Ectodermal cell (in vitro differentiated cells): Measurements from ENCODE around the gene TMEM91.
"Not testable (repeated sequence)": the region's sequence is repeated elsewhere in the genome, so short reads cannot be mapped to it uniquely, and the experiment has no call there.

Source experiments
- H3K27ac ChIP-seq: 2 replicates; pipeline ENCODE4 v1.7.0; 2013; ENCODE audit warnings: mild to moderate bottlenecking, low read depth, low read length; ENCODE audit not compliant: insufficient read depth, poor library complexity, severe bottlenecking
- H3K27me3 ChIP-seq: 2 replicates; pipeline ENCODE4 v1.7.0; 2013; ENCODE audit warnings: mild to moderate bottlenecking, low read length; ENCODE audit not compliant: insufficient read depth, control insufficient read depth, poor library complexity, severe bottlenecking
- H3K36me3 ChIP-seq: one replicate; pipeline ENCODE4 v1.7.0; 2013; ENCODE audit warnings: low read length; ENCODE audit not compliant: control insufficient read depth, insufficient read depth
- H3K4me1 ChIP-seq: one replicate; pipeline ENCODE4 v1.7.0; 2013; ENCODE audit warnings: low read length; ENCODE audit not compliant: control insufficient read depth, insufficient read depth
- H3K4me3 ChIP-seq: 2 replicates; pipeline ENCODE4 v1.7.0; 2013; ENCODE audit warnings: low read depth, low read length, control low read depth; ENCODE audit not compliant: insufficient read depth
- H3K9me3 ChIP-seq: 2 replicates; pipeline ENCODE4 v1.7.0; 2013; ENCODE audit warnings: mild to moderate bottlenecking, low read length, moderate library complexity; ENCODE audit not compliant: control insufficient read depth
- WGBS, 2 experiments: methylation state at CpG; one replicate each; pipeline ENCODE4 v1.1.7; 2013; ENCODE audit warnings: missing lambda C conversion rate in 2 of 2; 5-methylcytosine and 5-hydroxymethylcytosine counted together

Gene TMEM91

DNA sequence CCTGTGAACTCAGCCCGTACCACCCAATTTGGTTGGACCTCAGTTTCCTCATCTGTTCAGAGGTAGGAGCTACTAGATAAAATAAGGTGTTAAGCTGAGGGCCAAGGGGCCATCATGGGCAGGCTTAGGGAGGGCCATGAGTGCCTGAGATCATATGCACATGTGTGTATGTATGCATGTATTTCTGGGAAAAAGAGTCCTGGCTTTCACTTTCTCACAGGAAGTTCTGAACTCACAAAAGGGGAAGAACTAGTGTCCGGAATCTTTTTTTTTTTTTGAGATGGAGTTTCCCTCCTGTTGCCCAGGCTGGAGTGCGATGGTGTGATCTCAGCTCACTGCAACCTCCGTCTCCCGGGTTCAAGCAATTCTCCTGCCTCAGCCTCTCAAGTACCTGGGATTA, 41.5 kb upstream of the TMEM91 start:
- no peaks in the 10 kb centered on the region for H3K9me3 ChIP-seq
- H3K36me3 ChIP-seq = no peaks in the 10 kb centered on the region
- no peaks in the 10 kb centered on the region for H3K27me3 ChIP-seq
- no peak overlapping the region for H3K27ac ChIP-seq
- no peaks in the 10 kb centered on the region for H3K4me1 ChIP-seq
- 94 to 96% methylated on average over 5 of the region's 5 CpGs for WGBS, 2 experiments
- H3K4me3 ChIP-seq = no peak overlapping the region

- no peak overlapping the region for H3K27ac ChIP-seq
- H3K9me3 ChIP-seq = no peaks in the 10 kb centered on the region
- H3K36me3 ChIP-seq = no peaks in the 10 kb centered on the region
- H3K4me3 ChIP-seq = no peak overlapping the region
- 92 to 93% methylated on average over 10 of the region's 10 CpGs for WGBS, 2 experiments
- H3K4me1 ChIP-seq = no peaks in the 10 kb centered on the region
- H3K27me3 ChIP-seq = no peaks in the 10 kb centered on the region
Measured at GRCh38 chr19:41335467-41335866, 40.9 kb upstream of the TMEM91 start.

DNA sequence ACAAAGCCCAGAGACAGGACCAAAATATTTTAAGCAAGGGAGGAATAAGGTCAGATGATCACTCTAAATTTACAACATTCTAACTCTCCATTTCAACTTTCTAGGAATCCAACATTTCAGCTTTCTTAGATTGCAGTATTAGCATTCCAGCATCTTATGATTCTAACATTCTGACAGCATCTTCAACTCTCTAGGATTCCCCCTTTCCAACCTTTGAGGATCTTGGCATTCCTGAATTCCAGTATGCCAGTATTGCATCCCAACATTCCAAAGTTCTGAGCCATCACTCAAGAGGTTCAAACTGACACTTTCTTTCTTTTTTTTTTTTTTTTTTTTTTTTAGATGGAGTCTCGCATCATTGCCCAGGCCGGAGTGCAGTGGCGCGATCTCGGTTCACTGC, 36.4 kb upstream of the TMEM91 start:
- Histone ChIP-seq H3K27ac (no peak overlapping the region), H3K4me3 (no peak overlapping the region), H3K27me3 (no peaks in the 10 kb centered on the region), H3K4me1 (no peaks in the 10 kb centered on the region), H3K9me3 (no peaks in the 10 kb centered on the region), H3K36me3 (no peaks in the 10 kb centered on the region)
- WGBS, 2 experiments = 84 to 87% methylated on average over 5 of the region's 5 CpGs

- no peak overlapping the region for H3K27ac ChIP-seq
- WGBS, 2 experiments = 94 to 95% methylated on average over 20 of the region's 20 CpGs
- no peaks in the 10 kb centered on the region for H3K9me3 ChIP-seq
- no peaks in the 10 kb centered on the region for H3K36me3 ChIP-seq
- H3K4me1 ChIP-seq = no peaks in the 10 kb centered on the region
- H3K4me3 ChIP-seq = no peak overlapping the region
- no peaks in the 10 kb centered on the region for H3K27me3 ChIP-seq
Measured at GRCh38 chr19:41341669-41342490, 34.5 kb upstream of the TMEM91 start.

- no peak overlapping the region for H3K4me3 ChIP-seq
- H3K27ac ChIP-seq = no peak overlapping the region
- peaks cover under 1% of the 10 kb centered on the region for H3K27me3 ChIP-seq
- no peaks in the 10 kb centered on the region for H3K4me1 ChIP-seq
- 79 to 92% methylated on average over 2 of the region's 2 CpGs for WGBS, 2 experiments
- H3K36me3 ChIP-seq = no peaks in the 10 kb centered on the region
- no peaks in the 10 kb centered on the region for H3K9me3 ChIP-seq
Measured at GRCh38 chr19:41344162-41344561, 32.2 kb upstream of the TMEM91 start.

GRCh38 chr19:41346916-41347315, 29.4 kb upstream of the TMEM91 start:
- H3K4me3 ChIP-seq, H3K9me3 ChIP-seq, H3K4me1 ChIP-seq, H3K27ac ChIP-seq, H3K36me3 ChIP-seq: not testable (repeated sequence)
- H3K27me3 ChIP-seq = peaks cover 28% of the 10 kb centered on the region
- WGBS, 2 experiments = 89 to 92% methylated on average over 9 of the region's 9 CpGs

DNA sequence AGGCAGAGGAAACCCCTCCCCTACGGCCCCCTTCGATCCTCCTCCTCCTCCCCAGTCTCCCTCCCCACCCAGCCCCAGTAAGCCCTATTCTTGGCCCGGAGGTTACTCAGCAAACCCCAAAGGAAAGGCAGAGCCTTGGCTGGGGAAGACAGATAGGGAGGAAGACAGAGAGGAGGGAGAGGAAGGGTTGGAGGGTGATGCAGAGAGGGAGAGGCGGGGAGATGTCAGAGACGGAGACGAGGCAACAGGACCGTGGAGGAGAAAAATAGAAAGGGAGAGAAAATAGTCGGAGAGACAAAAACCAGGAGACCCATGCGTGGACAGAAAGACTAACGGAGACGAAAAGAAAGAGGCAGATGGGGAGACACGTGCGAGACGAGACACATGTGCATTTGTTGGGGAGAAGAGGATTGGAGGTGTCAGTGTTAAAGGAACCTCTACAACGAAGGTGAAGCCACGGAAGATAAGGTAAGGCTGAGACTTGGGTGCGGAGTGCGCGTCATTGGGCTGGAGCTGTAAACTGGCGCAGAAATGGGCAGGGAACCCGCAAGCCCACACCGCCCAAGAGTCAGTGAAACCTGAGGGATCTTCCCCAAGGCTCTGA, 25.5 kb upstream of the TMEM91 start:
- H3K27me3 ChIP-seq = peaks cover 53% of the 10 kb centered on the region
- H3K27ac ChIP-seq = no peak overlapping the region
- no peaks in the 10 kb centered on the region for H3K36me3 ChIP-seq
- H3K4me3 ChIP-seq = peak overlapping the region; percentile 55
- H3K4me1 ChIP-seq = peaks cover 19% of the 10 kb centered on the region
- 8 to 10% methylated on average over 20 to 22 of the region's 22 CpGs for WGBS, 2 experiments
- no peaks in the 10 kb centered on the region for H3K9me3 ChIP-seq

- no peaks in the 10 kb centered on the region for H3K36me3 ChIP-seq
- H3K4me1 ChIP-seq = peaks cover 19% of the 10 kb centered on the region
- no peaks in the 10 kb centered on the region for H3K9me3 ChIP-seq
- H3K4me3 ChIP-seq = peak overlapping the region; percentile 55
- H3K27ac ChIP-seq = no peak overlapping the region
- 1% methylated on average over 58 of the region's 58 CpGs for WGBS, 2 experiments
- peaks cover 53% of the 10 kb centered on the region for H3K27me3 ChIP-seq
Measured at GRCh38 chr19:41351339-41352245, 24.7 kb upstream of the TMEM91 start.

DNA sequence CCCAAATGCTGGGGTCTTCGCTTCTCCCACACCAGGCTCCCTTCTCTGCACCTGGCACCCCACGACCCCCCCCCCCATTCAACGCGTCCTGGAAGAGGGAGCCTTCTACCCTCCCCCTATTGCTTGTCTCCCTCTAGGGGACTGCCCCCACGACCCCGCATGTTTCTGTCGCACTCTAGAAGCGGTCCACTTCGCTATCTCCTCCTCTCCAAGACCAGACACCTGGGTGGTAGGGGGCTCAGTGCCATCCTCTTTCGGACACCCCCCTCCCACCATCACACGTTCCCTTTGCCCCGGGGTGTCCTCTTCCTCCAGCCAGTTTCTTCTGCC, 24.1 kb upstream of the TMEM91 start:
- no peaks in the 10 kb centered on the region for H3K9me3 ChIP-seq
- peaks cover 19% of the 10 kb centered on the region for H3K4me1 ChIP-seq
- peaks cover 53% of the 10 kb centered on the region for H3K27me3 ChIP-seq
- H3K36me3 ChIP-seq = no peaks in the 10 kb centered on the region
- no peak overlapping the region for H3K27ac ChIP-seq
- WGBS, 2 experiments = 0 to 1% methylated on average over 12 of the region's 12 CpGs
- peak overlapping the region; percentile 55 for H3K4me3 ChIP-seq
